Suppressor macrophage (primary cell): ENCODE data around the gene NT5C.

Source experiments
- DNase-seq, 4 experiments: peaks; one replicate each; pipeline ENCODE4 v3.0.0-alpha.2; 2020 to 2022

The NT5C gene

DNA sequence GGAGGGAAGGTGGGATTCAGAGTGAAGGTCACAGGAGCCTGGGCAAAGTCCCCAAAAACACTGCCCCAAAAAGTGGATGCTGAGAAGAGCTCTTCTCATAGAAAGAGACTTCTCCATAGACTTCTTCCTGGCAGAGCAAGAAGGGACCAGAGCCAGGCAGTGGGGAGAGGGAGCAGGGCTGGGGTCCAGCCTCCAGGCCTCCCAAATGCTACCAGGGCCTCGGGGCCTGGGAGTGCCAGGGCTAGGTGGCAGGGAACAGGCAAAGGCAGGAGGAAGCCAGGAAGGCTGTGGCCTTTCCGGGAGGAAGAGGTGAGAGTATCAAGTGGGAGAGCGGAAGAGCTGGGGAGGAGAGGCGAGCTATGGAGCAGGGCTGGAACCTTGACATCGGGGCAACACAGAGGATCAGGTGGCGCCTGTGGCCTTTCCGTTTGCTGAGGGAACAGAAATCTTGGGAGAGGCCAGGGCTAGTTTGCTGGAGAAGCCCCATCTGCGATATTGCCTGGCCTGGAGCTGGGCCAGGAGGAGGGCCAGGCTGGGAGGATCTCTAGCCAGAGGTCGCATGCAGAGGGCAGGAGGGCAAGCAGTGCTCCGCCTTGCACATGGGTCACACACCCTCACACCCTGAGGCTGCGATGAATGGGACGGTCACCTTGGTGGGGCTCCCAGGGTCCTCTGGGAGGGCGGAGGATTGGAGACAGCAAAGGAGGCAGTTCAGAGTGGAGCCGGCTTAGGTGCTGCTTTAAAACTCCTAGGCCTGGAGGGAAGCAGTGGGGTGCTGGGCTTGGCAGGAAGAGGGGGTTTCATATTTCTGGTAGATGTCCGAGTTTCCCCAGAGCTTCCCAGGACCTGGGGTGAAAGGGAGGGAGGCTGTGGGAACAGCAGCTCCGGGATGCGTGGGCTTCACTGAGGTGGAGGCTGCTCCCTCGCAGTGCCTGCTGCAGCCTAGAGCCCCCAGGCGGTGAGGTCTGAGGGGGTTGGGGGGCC lies 40.4 kb downstream of the NT5C start:
- DNase-seq = no peak

DNA sequence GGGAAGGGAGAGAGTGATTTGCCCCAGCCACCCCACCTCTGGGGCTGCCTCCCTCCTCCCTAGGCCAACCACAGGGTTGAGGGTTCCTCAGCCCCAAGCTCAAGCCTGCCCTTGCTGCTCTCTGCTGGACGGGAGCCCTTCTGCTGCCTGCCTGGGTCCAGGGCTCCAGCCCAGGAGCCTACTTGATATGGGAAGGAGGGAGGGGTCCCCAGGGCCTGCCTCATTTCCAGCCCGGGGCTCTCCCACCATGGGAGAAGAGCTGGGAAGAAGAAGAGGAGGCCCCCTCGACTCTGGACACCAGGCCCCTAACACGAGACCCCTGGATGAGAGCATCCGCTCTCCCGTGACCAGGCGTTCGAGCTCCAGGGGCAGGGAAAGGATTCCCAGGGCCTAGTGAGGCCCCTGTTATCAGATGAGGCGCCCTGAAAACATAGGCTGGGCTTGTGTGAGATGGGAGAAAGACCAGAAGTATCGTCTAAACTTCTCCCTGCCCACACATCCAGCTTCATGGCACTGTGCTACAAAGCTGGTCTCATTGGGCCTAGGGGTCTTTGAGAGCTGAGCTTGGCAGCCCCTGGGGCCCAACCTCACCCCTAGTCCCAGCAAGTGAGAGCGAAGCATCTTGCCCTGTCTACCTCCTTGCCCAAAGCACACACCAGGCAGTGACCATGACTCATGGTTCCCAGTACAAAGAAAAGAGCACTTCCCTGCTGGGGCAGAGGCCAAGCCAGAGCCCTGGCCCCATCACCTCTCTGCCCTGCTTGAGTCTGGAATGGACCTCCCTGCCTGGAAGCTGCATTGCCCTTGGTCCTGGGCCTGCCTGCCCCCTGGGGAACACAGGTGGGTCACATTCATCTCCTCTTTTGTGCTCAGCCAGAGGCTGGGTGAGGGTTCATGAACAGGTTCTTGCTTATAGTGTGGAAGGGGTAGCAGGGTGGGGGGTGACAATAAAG lies 42.8 kb downstream of the NT5C start:
- DNase-seq = peak; percentile 70 to 81 (median 80)

DNA sequence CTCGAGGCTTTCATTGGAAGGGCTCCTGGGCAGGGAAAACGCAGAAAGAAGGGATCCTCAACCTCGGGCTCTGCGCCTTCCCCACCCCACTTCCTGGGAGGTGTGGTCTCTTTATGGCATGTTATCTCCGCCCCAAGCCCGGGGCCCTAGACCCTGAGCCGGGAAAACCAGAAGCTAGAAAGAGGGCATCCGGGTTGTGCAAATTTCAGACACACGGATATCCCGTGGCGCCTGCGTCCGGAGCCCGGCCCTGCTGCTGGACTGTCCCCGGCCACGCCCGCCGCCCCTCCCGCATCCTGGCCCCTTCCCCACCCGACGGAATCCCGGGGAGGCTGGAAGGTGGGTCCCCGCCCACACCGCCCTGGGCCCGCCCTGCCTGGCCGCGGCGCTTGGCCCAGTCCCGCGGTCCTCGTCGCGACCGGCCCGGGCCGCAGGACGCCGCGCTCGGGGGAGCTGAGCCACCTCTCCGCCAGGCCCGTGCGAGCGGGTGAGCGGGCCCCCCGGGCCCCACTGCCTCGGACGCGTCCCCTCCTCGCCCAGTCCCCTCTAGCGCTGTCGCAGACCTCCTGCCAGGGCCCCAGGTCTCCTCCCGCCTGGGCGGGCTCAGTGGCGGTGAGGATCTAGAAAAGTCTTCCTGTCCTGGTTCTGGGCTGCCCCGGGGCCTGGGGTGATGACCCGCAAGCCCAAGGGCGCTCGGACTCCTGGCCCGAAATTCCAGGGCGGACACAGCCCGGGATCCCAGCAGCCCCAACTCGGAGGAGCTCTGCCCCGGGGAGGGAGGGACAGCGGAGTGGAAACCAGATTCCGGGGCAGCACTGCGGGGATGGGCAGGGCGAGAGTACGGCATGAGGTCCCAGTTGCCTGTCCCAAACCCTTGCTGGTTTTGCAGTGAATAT lies 43.7 kb downstream of the NT5C start, which contains the start of gene SLC16A5:
Gene SLC16A5, plus strand, starts transcription at position 397 of the 896 bp plus-strand sequence. CDS start 5,683 bp downstream, outside the sequence.
- peak; percentile 88 to 96 (median 93) for DNase-seq

DNA sequence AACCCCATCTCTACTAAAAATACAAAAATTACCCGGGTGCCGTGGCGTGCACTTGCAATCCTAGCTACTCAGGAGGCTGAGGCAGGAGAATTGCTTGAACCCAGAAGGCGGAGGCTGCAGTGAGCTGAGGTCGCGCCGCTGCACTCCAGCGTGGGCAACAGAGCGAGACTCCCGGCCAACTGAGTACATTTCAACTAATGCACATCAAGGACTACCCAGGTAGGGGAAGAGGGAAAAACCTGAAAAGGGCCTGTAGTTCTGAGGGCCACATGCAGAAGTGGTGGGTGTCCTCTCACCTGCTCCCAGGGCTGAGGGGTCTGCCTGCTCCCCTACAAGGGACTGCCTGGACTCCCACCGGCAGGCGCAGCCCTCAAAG lies 44.4 kb downstream of the NT5C start:
- no peak for DNase-seq

DNA sequence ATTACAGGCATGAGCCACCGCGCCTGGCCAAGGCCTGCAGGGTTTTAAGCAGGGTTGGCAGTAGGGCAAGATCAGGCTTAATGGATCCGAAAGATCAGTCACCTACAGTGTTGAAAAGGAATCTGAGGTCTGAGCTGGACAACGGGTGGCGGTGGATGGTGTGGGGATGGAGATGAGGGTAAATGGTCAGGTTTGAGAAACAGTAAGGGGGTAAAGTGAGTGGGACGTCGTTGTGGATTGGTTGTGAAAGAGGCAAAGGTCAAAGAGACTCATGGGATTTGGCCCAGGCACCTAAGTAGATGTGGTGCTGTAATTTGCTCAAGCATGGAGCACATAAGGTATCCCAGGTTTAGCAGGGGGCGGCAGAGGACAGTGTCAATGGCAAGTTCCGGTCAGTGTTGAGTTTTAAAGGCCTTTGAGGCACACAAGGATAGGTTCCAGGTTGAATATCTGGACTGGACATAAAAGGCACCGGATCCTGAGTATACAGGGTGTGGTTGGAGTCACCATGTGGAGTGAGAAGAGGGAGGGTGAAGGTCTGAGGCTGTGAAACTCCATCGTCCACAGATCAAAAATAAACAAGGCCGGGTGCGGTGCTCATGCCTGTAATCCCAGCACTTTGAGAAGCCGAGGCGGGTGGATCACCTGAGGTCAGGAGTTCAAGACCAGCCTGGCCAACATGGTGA lies 44.9 kb downstream of the NT5C start:
- DNase-seq = no peak

DNA sequence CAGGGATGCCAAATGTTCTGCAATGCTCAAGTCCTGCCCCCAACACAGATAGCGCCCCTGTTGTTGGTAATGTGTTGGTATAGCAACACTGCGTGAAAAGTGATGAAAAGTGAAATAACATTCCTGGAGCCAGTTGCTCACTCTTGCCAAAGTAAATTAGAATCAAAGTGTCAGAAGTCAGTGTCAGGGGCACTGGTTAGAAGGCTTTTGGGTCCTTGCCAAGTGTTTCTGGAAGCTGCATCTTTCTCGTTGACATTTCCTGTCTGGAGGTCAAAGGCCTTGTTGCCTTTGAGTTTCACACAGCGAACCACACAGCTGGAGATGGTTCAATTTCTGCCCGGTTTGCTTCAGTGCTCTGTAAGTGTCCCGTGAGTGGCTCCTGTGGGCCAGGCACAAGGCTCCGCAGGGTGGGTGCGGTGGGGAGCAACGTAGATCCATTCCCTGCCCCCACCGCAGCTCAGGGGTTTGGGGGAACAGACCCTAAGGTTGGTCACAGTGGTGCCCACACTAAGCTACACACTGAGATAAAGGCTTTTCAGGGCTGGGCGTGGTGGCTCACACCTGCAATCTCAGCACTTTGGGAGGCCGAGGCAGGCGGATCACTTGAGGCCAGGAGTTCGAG lies 47.4 kb downstream of the NT5C start:
- no peak for DNase-seq

DNA sequence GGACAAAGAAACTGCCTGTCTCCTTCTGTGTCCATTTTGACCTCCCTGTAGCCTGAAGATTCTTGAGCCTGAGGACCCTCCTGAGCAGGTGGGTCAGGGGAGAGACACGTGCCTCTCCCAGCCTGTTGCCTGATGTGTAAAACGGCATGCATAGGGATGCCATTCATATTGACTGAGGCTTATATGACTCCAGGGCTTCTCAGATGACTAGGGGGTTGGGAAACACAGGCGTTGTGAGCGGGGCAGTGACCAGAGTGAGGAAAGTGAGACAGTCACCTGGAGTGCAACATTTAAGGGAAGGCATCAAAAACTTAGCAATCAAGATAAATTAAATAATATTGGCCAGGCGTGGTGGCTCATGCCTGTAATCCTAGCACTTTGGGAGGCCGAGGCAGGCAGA lies 48.9 kb downstream of the NT5C start:
- no peak for DNase-seq

DNA sequence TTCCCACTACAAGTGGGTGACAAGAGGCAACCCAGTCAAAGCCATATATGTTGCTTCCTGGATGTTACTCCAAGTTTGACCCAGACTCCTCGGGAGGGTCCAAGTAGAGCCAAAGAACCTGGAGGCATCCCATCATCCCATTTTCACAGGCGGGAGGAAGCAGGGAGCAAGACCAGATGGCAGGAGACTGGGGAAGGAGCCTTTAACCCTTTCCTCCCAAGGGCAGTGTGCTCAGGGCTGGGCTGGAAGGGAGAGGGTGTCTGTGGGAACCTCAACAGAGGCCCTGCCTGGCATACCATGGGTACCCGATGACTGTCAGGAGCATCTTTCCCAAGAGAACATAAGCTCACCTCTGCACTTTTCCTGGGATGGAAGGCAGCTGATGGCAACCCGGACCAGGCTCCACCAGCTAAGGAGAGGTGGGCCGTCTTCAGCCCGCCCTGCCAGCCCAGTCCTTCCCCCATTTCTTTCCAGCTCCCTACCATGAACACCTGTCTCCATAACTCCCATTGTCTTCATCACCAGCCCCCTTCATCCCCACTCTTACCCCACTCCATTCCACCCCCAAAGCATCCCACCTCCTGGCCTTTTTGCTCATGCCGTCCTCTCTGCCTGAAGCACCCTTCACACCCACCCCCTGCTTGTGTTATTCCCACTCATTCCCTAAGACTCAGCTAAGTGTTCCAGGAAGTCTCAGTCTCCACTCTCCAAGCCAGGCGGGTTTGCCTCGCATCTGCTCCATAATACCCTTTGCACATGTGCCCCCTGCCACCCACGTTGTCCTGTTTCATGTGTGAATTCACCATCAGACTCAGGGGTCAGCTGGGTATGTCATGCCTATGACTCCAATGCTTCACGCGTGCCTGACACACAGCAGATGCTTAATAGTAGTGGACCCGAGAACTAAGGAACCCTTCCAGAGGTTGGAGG lies 49.7 kb downstream of the NT5C start:
- DNase-seq = no peak
